SK-N-MC (cell line): ENCODE data around the gene DHRS4.
"Not testable (repeated sequence)": the region's sequence is repeated elsewhere in the genome, so short reads cannot be mapped to it uniquely, and the experiment has no call there.

Experiments used
- DNase-seq: peaks from one replicate; pipeline ENCODE4 v3.0.0-alpha.2; 2011; ENCODE audit warnings: low read depth, low spot score
- H3K27ac ChIP-seq: fragments of 200-600 bp; sonication (generic); 2 replicates; pipeline ENCODE4 v1.5.1; 2016; ENCODE audit warnings: mixed run types
- H3K36me3 ChIP-seq: fragments of 200-600 bp; sonication (generic); 2 replicates; pipeline ENCODE4 v1.6.1; 2017; ENCODE audit warnings: antibody characterized with exemption, low read length, mixed read lengths; ENCODE audit not compliant: insufficient read depth
- H3K4me3 ChIP-seq: fragments of 200-600 bp; sonication (generic); 2 replicates; pipeline ENCODE4 v1.5.1; 2016
- H3K9ac ChIP-seq: fragments of 200-600 bp; sonication (generic); 2 replicates; pipeline ENCODE4 v1.8.0; 2017; ENCODE audit warnings: mixed run types, mixed read lengths; ENCODE audit not compliant: insufficient read length
- H3K9me3 ChIP-seq: fragments of 200-600 bp; sonication (generic); 2 replicates; pipeline ENCODE4 v1.6.1; 2017; ENCODE audit warnings: low read depth, mild to moderate bottlenecking, antibody characterized with exemption, low read length, moderate library complexity, mixed read lengths
- EZH2 ChIP-seq: fragments of 200-600 bp; sonication (generic); IDR thresholded peaks from one replicate; pipeline ENCODE4 v1.6.1; 2017; ENCODE audit warnings: antibody characterized with exemption
- FOXP2 ChIP-seq: optimal IDR thresholded peaks from 2 replicates; pipeline ENCODE3; 2011; ENCODE audit warnings: mild to moderate bottlenecking, moderate library complexity; ENCODE audit not compliant: insufficient read depth; ENCODE audit errors: extremely low read length, control extremely low read depth
- POLR2AphosphoS5 ChIP-seq: IDR thresholded peaks from 2 replicates; pipeline ENCODE4 v1.6.1; 2012; ENCODE audit warnings: mild to moderate bottlenecking, low read depth, low read length, borderline replicate concordance

Gene DHRS4

GRCh38 chr14:23936084-23936829 lies 17.3 kb upstream of the DHRS4 start:
- TF ChIP-seq POLR2AphosphoS5 (no peak), FOXP2 (no peak), EZH2 (no peak)
- Histone ChIP-seq H3K9ac (no peak overlapping the region), H3K9me3 (no peaks in the 10 kb centered on the region), H3K36me3 (no peaks in the 10 kb centered on the region), H3K4me3 (no peak overlapping the region), H3K27ac (no peak overlapping the region)
- no peak for DNase-seq

DNA sequence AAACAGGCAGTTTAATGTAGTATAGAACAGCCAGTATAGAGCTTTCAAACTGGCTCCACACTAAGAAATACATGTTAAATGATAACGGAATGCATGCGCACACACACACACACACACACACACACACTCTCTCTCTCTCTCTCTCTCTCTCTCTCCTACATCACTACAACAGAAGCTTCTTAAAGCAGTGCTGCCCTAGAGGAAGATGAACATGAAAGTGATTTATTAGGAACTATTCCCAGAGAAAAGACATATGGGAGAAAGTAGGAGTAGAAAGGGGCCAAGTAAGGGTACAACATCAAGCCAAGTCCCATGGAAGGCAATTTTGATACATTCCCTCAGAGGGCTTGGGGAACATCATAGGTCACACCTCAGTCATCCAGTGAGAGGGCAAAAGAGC lies 16.4 kb upstream of the DHRS4 start:
- no peak overlapping the region for H3K27ac ChIP-seq
- no peak overlapping the region for H3K4me3 ChIP-seq
- H3K9me3 ChIP-seq: no peaks in the 10 kb centered on the region
- no peak for DNase-seq
- no peaks in the 10 kb centered on the region for H3K36me3 ChIP-seq
- TF ChIP-seq EZH2 (no peak), POLR2AphosphoS5 (no peak), FOXP2 (no peak)
- no peak overlapping the region for H3K9ac ChIP-seq

- TF ChIP-seq POLR2AphosphoS5: no peak
- TF ChIP-seq FOXP2: no peak
- no peak for TF ChIP-seq EZH2
- Histone ChIP-seq H3K36me3 (no peaks in the 10 kb centered on the region), H3K9ac (no peak overlapping the region), H3K9me3 (no peaks in the 10 kb centered on the region), H3K4me3 (no peak overlapping the region), H3K27ac (no peak overlapping the region)
- no peak for DNase-seq
Observed at GRCh38 chr14:23938823-23939222, 14.7 kb upstream of the DHRS4 start.

GRCh38 chr14:23939607-23940326 lies 13.8 kb upstream of the DHRS4 start:
- Histone ChIP-seq H3K9ac (no peak overlapping the region), H3K9me3 (no peaks in the 10 kb centered on the region), H3K27ac (no peak overlapping the region), H3K36me3 (no peaks in the 10 kb centered on the region), H3K4me3 (no peak overlapping the region)
- no peak for DNase-seq
- no peak for TF ChIP-seq EZH2
- no peak for TF ChIP-seq POLR2AphosphoS5
- TF ChIP-seq FOXP2: no peak

DNA sequence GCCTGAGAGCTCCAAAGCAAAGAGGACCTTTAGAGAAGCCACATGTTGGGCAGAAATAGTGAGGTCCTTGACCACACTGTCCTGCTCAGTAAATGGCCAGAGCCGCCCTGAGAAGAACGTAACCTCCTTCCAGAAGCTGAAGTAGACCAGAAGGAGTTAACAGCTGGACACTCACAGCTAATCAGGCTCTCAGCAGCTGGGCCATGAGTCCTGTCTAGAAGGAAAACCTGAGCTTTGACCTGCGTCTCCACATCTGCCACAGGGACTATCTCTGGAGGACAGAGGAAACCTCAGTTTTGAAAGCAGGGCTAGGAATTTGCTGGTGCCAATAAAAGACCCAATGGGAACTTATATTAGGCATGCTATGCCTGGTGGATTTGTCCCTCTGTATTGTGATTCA lies 12.3 kb upstream of the DHRS4 start:
- no peak for DNase-seq
- Histone ChIP-seq H3K27ac (no peak overlapping the region), H3K4me3 (no peak overlapping the region), H3K9ac (no peak overlapping the region), H3K9me3 (no peaks in the 10 kb centered on the region), H3K36me3 (no peaks in the 10 kb centered on the region)
- no peak for TF ChIP-seq FOXP2
- no peak for TF ChIP-seq EZH2
- TF ChIP-seq POLR2AphosphoS5: no peak

DNA sequence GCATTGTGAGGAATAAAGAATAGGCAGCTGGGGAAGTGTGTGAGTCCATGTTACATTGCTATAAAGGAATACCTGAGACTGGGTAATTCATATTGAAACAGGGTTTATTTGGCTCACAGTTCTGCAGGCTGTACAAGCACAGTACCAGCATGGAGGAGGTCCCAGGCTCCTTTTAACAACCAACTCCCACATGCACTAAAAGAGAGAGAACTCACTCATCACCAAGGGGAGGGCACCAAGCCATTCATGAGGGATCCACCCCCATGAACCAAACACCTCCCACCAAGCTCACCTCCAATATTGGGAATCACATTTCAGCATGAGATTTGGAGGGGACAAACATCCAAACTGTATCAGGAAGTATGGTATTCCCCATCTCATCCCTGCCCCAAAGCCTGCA lies 11.9 kb upstream of the DHRS4 start:
- Histone ChIP-seq H3K9me3 (no peaks in the 10 kb centered on the region), H3K9ac (no peak overlapping the region), H3K27ac (no peak overlapping the region), H3K36me3 (no peaks in the 10 kb centered on the region), H3K4me3 (no peak overlapping the region)
- TF ChIP-seq EZH2 (no peak), FOXP2 (no peak), POLR2AphosphoS5 (no peak)
- DNase-seq: no peak

- TF ChIP-seq POLR2AphosphoS5 (no peak), EZH2 (no peak), FOXP2 (no peak)
- no peak overlapping the region for H3K9ac ChIP-seq
- DNase-seq: no peak
- no peaks in the 10 kb centered on the region for H3K36me3 ChIP-seq
- H3K27ac ChIP-seq: no peak overlapping the region
- no peak overlapping the region for H3K4me3 ChIP-seq
- no peaks in the 10 kb centered on the region for H3K9me3 ChIP-seq
Observed at GRCh38 chr14:23942587-23942986, 11.0 kb upstream of the DHRS4 start.

DNA sequence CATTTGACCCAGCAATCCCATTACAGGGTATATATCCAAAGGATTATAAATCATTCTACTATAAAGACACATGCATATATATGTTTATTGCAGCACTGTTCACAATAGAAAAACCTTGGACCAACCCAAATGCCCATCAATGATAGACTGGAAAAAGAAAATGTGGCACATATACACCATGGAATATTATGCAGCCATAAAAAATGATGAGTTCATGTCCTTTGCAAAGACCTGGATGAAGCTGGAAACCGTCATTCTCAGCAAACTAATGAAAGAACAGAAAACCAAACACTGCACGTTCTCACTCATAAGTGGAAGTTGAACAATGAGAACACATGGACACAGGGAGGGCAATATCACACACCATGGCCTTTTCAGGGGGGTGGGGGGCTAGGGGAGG lies 4.5 kb upstream of the DHRS4 start:
- H3K36me3 ChIP-seq, H3K4me3 ChIP-seq, H3K27ac ChIP-seq, H3K9ac ChIP-seq, H3K9me3 ChIP-seq, DNase-seq: not testable (repeated sequence)

- Histone ChIP-seq H3K4me3 (no peak overlapping the region), H3K9me3 (no peaks in the 10 kb centered on the region), H3K36me3 (no peaks in the 10 kb centered on the region), H3K27ac (no peak overlapping the region), H3K9ac (no peak overlapping the region)
- no peak for DNase-seq
- TF ChIP-seq FOXP2 (no peak), EZH2 (no peak), POLR2AphosphoS5 (no peak)
Observed at GRCh38 chr14:23950411-23951135, 3.0 kb upstream of the DHRS4 start.

DNA sequence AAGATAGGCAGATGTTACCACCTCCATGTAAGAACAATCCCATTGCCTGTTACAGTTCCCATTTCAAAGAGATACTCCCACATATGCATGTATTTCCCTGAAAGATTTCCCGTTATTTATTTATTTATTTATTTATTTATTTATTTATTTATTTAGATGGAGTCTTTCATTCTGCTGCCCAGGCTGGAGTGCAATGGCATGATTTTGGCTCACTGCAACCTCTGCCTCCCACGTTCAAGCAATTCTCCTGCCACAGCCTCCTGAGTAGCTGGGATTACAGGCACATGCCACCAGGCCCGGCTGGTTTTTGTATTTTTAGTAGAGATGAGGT lies 2.5 kb upstream of the DHRS4 start:
- not testable (repeated sequence) for H3K4me3 ChIP-seq, DNase-seq, H3K9me3 ChIP-seq, H3K9ac ChIP-seq, H3K36me3 ChIP-seq, H3K27ac ChIP-seq
